Suppressor macrophage treated with lipopolysaccharide for 4 hours (primary cell): ENCODE data around the gene MAPT.

ENCODE experiments used
- DNase-seq: peaks from one replicate; pipeline ENCODE4 v3.0.0-alpha.2; 2020

MAPT gene

DNA sequence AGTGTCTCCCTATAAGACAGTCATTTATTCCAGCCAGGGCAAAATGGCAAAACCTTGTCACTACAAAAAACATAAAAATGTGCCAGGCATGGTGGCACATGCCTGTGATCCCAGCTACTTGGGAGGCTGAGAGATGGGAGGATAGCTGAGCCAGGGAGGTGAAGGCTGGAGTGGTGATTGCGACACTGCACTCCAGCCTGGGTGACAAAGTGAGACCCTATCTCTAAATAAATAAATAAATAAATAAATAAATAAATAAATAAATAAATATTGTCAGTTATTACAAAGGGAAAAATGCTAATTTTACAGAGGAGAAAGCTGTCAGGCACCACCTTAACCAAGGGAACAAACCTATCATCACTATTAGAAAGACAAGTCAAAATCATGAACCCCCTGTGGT, 180.2 kb downstream of the MAPT start:
- DNase-seq: no peak
